Activated CD8-positive, alpha-beta T cell treated with anti-CD3 and anti-CD28 coated beads, Interleukin-2, amount 10 ng/mL, durations not matched to agents 7 days and 5 days (primary cell): Measurements from ENCODE around the gene PIF1. TPM values are rescaled to one million over a fixed set of nuclear protein-coding genes. Genes with fewer than 3 reads are reported as not detected.
"Not testable (repeated sequence)": the region's sequence is repeated elsewhere in the genome, so short reads cannot be mapped to it uniquely, and the experiment has no call there.

Experiments used
- ATAC-seq: fragments of 150-1000 bp; cut with Tn5 transposase; one replicate; pipeline ENCODE4 v1.10.0; 2021; ENCODE audit warnings: moderate library complexity
- CTCF ChIA-PET: fragments of 350-600 bp; sonication (Branson Sonifier 250); formaldehyde crosslinking; loops from one replicate; lab custom pipeline; 2021; ENCODE audit warnings: antibody characterized with exemption; lab: Charles Lee
- POLR2A ChIA-PET: fragments of 350-600 bp; sonication (Branson Sonifier 250); formaldehyde crosslinking; loops from one replicate; lab custom pipeline; 2021; ENCODE audit warnings: antibody characterized with exemption; lab: Charles Lee
- DNase-seq: peaks from one replicate; pipeline ENCODE4 v3.0.0-alpha.2; 2020
- H3K27ac Mint-ChIP-seq: one replicate; pipeline ENCODE4 v1.8.0; 2021; ENCODE audit warnings: mild to moderate bottlenecking, mixed read lengths
- H3K27me3 Mint-ChIP-seq: one replicate; pipeline ENCODE4 v1.8.0; 2021; ENCODE audit warnings: low read depth, mixed read lengths
- H3K36me3 Mint-ChIP-seq: one replicate; pipeline ENCODE4 v1.8.0; 2021; ENCODE audit warnings: low read depth, mixed read lengths
- H3K4me1 Mint-ChIP-seq: one replicate; pipeline ENCODE4 v1.8.0; 2021; ENCODE audit warnings: low read depth, mixed read lengths
- H3K4me3 Mint-ChIP-seq: one replicate; pipeline ENCODE4 v1.8.0; 2021; ENCODE audit warnings: mild to moderate bottlenecking, mixed read lengths
- H3K9me3 Mint-ChIP-seq: one replicate; pipeline ENCODE4 v1.8.0; 2022; ENCODE audit warnings: mixed read lengths; ENCODE audit not compliant: insufficient read depth
- total RNA-seq, 2 experiments: library from RNA; stranded (reverse); gene quantifications; one replicate each; pipeline ENCODE4 v1.2.3, GENCODE V29; 2021

The PIF1 gene
- total RNA-seq, 2 experiments from 2014 or later, result 69.1 to 71.1 TPM

GRCh38 chr15:64837502-64837901, 12.1 kb upstream of the PIF1 start:
- ATAC-seq (peak; percentile 6), DNase-seq (peak; percentile 79)
- H3K4me3 Mint-ChIP-seq, result peak overlapping the region; percentile 32
- H3K4me1 Mint-ChIP-seq, result peaks cover 56% of the 10 kb centered on the region
- CTCF ChIA-PET, result interaction anchor here (0.7 to 7.1 kb wide), 7 partner anchors 11 to 684 kb away, joined by 3 to 114 read pairs (median 5); partner anchors contain the start of gene PIF1
- no peaks in the 10 kb centered on the region for H3K27me3 Mint-ChIP-seq
- peak overlapping the region; percentile 96 for H3K27ac Mint-ChIP-seq
- POLR2A ChIA-PET, result interaction anchor here (1.0 to 3.9 kb wide), 4 partner anchors 11 to 467 kb away, joined by 3 to 39 read pairs (median 12); partner anchors contain the start of genes PIF1 and RNU5B-1
- no peaks in the 10 kb centered on the region for H3K9me3 Mint-ChIP-seq
- H3K36me3 Mint-ChIP-seq, result peaks cover 7% of the 10 kb centered on the region

- peaks cover 53% of the 10 kb centered on the region for H3K4me1 Mint-ChIP-seq
- peak overlapping the region; percentile 22 for H3K4me3 Mint-ChIP-seq
- no peaks in the 10 kb centered on the region for H3K9me3 Mint-ChIP-seq
- H3K36me3 Mint-ChIP-seq, result peaks cover 2% of the 10 kb centered on the region
- H3K27me3 Mint-ChIP-seq, result no peaks in the 10 kb centered on the region
- DNase-seq (no peak), ATAC-seq (peak; percentile 12)
- ChIA-PET POLR2A (interaction anchor here (1.0 to 3.9 kb wide), 3 partner anchors 10 to 58 kb away, joined by 3 to 39 read pairs (median 16); partner anchors contain the start of gene PIF1), CTCF (interaction anchor here (0.6 to 7.1 kb wide), 26 partner anchors 8 to 672 kb away, joined by 3 to 114 read pairs (median 5); partner anchors contain the start of genes ANKDD1A, PIF1 and TRIP4)
- peak overlapping the region; percentile 96 for H3K27ac Mint-ChIP-seq
Measured at GRCh38 chr15:64836023-64836536, 10.6 kb upstream of the PIF1 start.

GRCh38 chr15:64833690-64834089, 8.2 kb upstream of the PIF1 start:
- POLR2A ChIA-PET, result no interaction called here
- CTCF ChIA-PET, result interaction anchor here (1.4 kb wide), 1 partner anchor 13 kb away, joined by 3 read pairs; no protein-coding TSS in a partner anchor
- DNase-seq, result no peak
- no peak overlapping the region for H3K27ac Mint-ChIP-seq
- peaks cover 40% of the 10 kb centered on the region for H3K4me1 Mint-ChIP-seq
- H3K27me3 Mint-ChIP-seq, result no peaks in the 10 kb centered on the region
- H3K36me3 Mint-ChIP-seq, result peaks cover 2% of the 10 kb centered on the region
- ATAC-seq, result no peak
- H3K4me3 Mint-ChIP-seq, result no peak overlapping the region
- no peaks in the 10 kb centered on the region for H3K9me3 Mint-ChIP-seq

- CTCF ChIA-PET, result no interaction called here
- ATAC-seq, result no peak
- no peak overlapping the region for H3K4me3 Mint-ChIP-seq
- DNase-seq, result no peak
- peaks cover 2% of the 10 kb centered on the region for H3K36me3 Mint-ChIP-seq
- no peaks in the 10 kb centered on the region for H3K9me3 Mint-ChIP-seq
- POLR2A ChIA-PET, result no interaction called here
- H3K27ac Mint-ChIP-seq, result no peak overlapping the region
- H3K4me1 Mint-ChIP-seq, result peaks cover 22% of the 10 kb centered on the region
- H3K27me3 Mint-ChIP-seq, result no peaks in the 10 kb centered on the region
Measured at GRCh38 chr15:64828985-64829384, 3.5 kb upstream of the PIF1 start.

- H3K27ac Mint-ChIP-seq, result peak overlapping the region; percentile 92
- peak; percentile 21 for ATAC-seq
- ChIA-PET CTCF (interaction anchor here (0.7 to 3.1 kb wide), 5 partner anchors 12 to 69 kb away, joined by 4 to 48 read pairs (median 8); partner anchors contain the start of gene PLEKHO2), POLR2A (interaction anchor here (0.9 to 2.3 kb wide), 3 partner anchors 13 to 69 kb away, joined by 5 to 18 read pairs (median 16); no protein-coding TSS in a partner anchor)
- no peak for DNase-seq
- no peaks in the 10 kb centered on the region for H3K27me3 Mint-ChIP-seq
- peak overlapping the region; percentile 88 for H3K4me3 Mint-ChIP-seq
- peaks cover 38% of the 10 kb centered on the region for H3K4me1 Mint-ChIP-seq
- no peaks in the 10 kb centered on the region for H3K9me3 Mint-ChIP-seq
- H3K36me3 Mint-ChIP-seq, result peaks cover 29% of the 10 kb centered on the region
Measured at GRCh38 chr15:64824929-64825430, 467 bp downstream of the PIF1 start.

GRCh38 chr15:64816452-64816851, 9.0 kb downstream of the PIF1 start:
- Mint-ChIP-seq H3K9me3 (no peaks in the 10 kb centered on the region), H3K27me3 (no peaks in the 10 kb centered on the region), H3K4me1 (peaks cover 2% of the 10 kb centered on the region), H3K36me3 (peaks cover 38% of the 10 kb centered on the region), H3K27ac (no peak overlapping the region), H3K4me3 (no peak overlapping the region)
- CTCF ChIA-PET, result no interaction called here
- POLR2A ChIA-PET, result no interaction called here
- no peak for DNase-seq
- ATAC-seq, result no peak

GRCh38 chr15:64814965-64815364, 10.5 kb downstream of the PIF1 start:
- POLR2A ChIA-PET, H3K27ac Mint-ChIP-seq, ATAC-seq, H3K4me3 Mint-ChIP-seq, DNase-seq, H3K27me3 Mint-ChIP-seq, H3K4me1 Mint-ChIP-seq, H3K9me3 Mint-ChIP-seq: not testable (repeated sequence)
- peaks cover 26% of the 10 kb centered on the region for H3K36me3 Mint-ChIP-seq
- CTCF ChIA-PET, result interaction anchor here (0.7 to 1.5 kb wide), 3 partner anchors 11 to 87 kb away, joined by 3 to 6 read pairs (median 3); partner anchors contain the start of gene PIF1

GRCh38 chr15:64814283-64814682, 11.2 kb downstream of the PIF1 start:
- DNase-seq, H3K27me3 Mint-ChIP-seq, H3K27ac Mint-ChIP-seq, H3K4me3 Mint-ChIP-seq, H3K9me3 Mint-ChIP-seq, H3K4me1 Mint-ChIP-seq, ATAC-seq: not testable (repeated sequence)
- H3K36me3 Mint-ChIP-seq, result peaks cover 20% of the 10 kb centered on the region
- ChIA-PET POLR2A (interaction anchor here (0.6 kb wide), 1 partner anchor 1367 kb away, joined by 3 read pairs; no protein-coding TSS in a partner anchor), CTCF (interaction anchor here (1.4 kb wide), 1 partner anchor 80 kb away, joined by 3 read pairs; no protein-coding TSS in a partner anchor)

GRCh38 chr15:64813075-64813474, 12.4 kb downstream of the PIF1 start:
- Mint-ChIP-seq H3K4me3 (no peak overlapping the region), H3K27me3 (peaks cover 6% of the 10 kb centered on the region), H3K9me3 (no peaks in the 10 kb centered on the region), H3K4me1 (no peaks in the 10 kb centered on the region), H3K36me3 (peaks cover 12% of the 10 kb centered on the region), H3K27ac (no peak overlapping the region)
- POLR2A ChIA-PET, result no interaction called here
- CTCF ChIA-PET, result no interaction called here
- ATAC-seq, result no peak
- DNase-seq, result no peak

- H3K4me1 Mint-ChIP-seq, result no peaks in the 10 kb centered on the region
- ChIA-PET POLR2A (interaction anchor here (0.6 kb wide), 1 partner anchor 499 kb away, joined by 3 read pairs; no protein-coding TSS in a partner anchor), CTCF (interaction anchor here (0.7 to 3.9 kb wide), 26 partner anchors 9 to 951 kb away, joined by 3 to 55 read pairs (median 5); partner anchors contain the start of genes ANKDD1A, PIF1 and UBAP1L)
- no peak overlapping the region for H3K27ac Mint-ChIP-seq
- ATAC-seq (no peak), DNase-seq (no peak)
- H3K36me3 Mint-ChIP-seq, result peaks cover 3% of the 10 kb centered on the region
- no peaks in the 10 kb centered on the region for H3K9me3 Mint-ChIP-seq
- no peak overlapping the region for H3K4me3 Mint-ChIP-seq
- peaks cover 6% of the 10 kb centered on the region for H3K27me3 Mint-ChIP-seq
Measured at GRCh38 chr15:64810497-64811326, 14.7 kb downstream of the PIF1 start.
